Measurements from ENCODE around the gene CBX6.

CBX6 gene

DNA sequence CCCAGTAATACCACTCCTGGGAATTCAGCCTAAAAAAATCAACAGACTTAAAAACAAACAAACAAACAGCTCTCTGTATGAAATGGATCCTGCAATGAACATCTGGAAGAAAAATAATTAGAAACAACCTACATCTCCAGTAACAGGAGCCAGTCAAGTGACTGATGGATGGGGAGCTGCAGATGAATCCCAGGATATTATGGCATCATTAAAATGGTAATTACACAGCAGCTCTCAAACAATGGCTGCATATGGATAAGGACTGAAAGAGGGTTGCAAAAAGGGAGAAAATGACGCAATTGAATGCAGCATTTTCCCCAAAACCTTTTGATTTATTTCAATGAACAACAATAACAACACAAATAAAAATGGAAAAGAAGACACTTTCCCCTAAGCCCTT, 32.3 kb downstream of the CBX6 start:
- DNase-seq = no peak

DNA sequence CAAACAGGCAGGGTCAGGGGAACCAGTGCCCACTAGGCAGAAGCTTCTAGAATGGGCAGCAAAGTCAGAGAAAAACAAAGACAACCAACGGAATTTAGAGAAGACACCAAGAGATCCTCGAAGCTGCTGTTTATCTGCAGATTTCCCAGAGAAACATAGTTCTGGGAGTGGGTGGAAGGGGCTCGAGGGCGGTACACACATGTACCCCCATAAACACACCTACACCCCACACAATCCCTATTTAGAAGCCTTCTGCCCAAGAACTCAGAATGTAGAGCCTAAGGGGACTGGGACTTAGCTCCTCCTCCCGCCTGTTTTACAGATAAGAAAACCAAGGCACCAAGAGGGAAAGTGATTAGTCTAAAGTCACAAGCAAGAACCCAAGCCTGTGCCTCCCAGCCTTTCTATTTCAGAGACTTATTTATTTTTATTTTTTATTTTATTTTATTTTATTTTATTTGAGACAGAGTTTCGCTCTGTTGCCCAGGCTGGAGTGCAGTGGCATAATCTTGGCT, 34.5 kb downstream of the CBX6 start:
- DNase-seq = no peak

DNA sequence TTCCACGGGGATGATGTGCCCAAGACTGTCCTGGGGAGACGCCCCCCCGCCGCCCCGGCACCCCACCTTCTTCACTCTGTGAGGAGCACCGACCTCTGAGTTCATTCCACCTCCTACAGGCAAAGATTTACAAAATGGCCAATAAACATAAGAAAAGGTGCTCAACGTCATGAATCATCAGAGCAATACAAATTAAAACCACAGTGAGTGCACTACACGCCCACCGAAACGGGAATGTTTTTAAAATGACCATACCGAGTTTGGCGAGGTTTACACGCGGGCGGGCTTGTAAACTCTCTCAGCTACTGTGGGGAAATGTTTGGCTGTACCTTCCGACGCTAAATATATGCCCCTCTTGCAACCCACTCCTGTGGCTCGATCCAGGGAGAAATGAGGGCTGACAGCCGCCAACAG, 36.1 kb downstream of the CBX6 start:
- no peak for DNase-seq

GRCh38 chr22:38834991-38835390, 37.0 kb downstream of the CBX6 start:
- DNase-seq = no peak

GRCh38 chr22:38834215-38834953, 37.6 kb downstream of the CBX6 start:
- no peak for DNase-seq

DNA sequence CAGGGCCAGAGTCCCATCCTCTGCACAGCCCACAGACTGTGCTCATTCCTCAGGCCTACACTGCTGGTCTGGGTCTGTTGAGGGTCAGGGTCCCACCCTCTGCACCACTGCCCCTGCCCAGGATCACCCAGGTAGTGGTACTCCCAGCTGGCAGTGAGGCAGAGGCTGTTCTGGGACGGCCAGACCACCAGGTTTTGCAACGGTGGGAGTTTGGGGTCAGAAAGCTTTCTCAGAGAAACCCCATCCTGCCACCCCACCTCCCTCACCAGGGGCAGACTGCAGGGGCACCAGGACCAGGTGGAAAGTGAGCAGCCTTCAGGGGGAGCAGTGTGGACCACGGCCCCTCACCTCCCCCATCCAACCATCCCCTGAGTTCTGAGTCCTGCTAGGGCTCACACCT, 39.0 kb downstream of the CBX6 start:
- DNase-seq = no peak

DNA sequence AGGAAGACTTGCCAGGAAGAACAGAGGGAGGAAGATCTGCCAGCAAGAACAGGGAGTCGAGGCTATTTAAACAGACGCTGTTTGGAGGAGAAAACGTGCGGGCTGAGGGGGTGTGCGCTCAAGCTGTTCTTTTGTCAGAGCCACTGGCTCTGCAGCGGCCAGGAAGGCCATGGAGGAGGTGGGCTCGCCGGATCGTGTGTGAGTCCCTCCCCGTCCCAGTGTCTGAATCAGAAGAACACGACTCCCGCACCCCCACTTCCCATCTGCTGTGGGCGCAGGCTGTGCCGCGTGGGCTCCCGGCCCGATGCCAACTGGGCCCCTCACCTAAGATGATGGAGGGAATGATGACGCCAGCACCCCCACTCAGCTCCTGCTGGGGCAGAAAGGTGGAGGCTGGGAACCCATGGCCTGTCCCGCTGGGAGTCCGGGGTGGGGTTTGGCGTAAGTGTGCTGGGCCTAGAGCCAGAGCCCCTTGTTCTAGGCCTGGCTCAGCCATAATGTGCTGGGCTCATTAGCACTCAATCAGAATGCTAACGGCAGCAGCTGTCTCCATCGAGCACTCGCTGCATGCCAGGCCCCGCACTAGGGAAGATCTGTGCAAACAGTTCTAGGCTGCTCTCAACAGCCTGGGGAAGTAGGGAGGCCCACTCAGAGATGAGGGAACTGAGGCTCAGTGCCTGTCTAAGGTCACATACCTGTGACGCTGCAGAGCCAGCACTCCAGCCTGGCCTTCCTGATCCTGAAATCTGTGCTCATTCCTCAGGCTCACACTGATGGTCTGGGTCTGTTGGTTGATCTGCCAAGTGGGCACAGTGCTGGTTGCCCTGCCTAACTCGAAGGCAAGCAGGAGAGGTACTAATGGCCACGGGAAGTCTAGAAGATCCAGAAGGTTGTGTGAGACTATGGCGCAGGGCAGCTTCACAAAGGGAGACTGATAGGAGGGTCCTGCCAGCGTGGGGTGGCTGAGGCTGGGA, 39.7 kb downstream of the CBX6 start:
- DNase-seq = no peak

DNA sequence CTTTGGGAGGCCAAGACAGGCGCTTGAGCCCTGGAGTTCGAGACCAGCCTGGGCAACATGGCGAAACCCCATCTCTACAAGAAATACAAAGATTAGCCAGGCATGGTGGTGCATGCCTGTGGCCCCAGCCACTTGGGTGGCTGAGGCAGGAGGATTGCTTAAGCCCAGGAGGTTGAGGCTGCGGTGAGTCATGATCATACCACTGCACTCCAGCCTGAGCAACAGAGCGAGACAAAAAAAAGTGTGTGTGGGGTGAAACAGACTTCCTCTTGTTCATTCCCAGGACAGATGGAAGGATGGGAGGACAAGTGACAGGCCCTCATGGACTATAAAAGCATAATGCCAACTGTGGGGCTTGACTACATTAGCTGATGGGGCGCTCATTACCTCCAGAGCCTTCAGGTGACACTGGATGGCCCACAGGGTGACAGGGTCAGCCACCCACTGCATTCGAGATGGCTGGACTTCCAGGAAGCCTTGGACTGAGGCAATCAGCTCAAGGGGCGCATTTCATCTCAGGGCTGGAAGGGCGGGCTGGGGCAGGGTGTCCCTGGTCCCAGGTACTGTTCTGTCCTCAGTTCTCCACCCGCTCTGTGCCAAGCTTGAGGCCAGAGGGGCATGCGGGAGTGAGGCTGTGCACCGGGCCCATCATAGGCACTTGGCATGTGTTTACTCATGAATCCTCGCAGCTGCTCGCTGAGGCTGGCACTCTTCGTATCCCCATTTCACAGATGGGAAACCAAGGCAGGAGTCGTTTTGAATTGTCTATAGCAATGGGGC, 40.7 kb downstream of the CBX6 start:
- no peak for DNase-seq

GRCh38 chr22:38830845-38831108, 41.2 kb downstream of the CBX6 start:
- no peak for DNase-seq

DNA sequence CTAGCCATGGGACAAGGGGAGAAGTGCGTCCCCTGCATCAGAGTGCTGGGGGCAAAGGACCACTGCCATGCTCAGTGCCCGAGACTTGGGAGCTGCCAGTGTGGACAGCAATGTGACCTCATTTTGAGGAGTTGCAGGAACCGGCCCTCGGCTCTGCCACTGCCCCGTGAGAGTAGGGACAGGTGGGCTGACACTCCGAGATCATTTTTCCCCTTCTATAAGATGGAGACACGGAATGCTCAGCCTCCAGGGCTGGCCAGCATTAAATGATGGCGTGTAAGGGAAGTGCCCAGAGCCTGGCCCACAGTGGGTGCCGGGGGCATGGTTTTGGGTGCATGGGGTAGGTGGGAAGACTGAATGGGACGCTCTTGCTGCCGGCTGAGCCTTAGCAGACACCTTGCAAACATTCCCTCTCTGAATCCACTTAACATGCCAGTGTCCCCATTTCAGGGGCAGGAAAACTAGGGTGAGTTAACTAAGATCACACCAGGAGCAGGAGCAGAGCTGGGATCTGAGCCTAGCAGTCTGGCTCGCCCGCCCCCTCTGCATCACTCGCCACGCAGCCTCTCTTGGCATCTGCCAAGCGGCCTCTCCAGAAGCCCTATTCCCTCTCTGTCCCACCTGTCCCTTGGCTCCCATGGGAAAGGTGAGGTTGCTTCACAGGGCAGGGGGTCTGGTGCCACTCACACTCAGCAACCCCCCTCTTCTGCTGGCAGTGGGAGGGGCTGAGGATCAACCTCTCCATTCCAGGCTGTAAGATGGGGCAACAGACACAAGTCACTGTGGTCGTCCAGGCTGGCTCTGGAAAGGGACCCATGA, 41.8 kb downstream of the CBX6 start:
- DNase-seq = no peak

GRCh38 chr22:38829485-38829884, 42.5 kb downstream of the CBX6 start:
- no peak for DNase-seq

- no peak for DNase-seq
Measured at GRCh38 chr22:38828616-38829205, 43.3 kb downstream of the CBX6 start.

DNA sequence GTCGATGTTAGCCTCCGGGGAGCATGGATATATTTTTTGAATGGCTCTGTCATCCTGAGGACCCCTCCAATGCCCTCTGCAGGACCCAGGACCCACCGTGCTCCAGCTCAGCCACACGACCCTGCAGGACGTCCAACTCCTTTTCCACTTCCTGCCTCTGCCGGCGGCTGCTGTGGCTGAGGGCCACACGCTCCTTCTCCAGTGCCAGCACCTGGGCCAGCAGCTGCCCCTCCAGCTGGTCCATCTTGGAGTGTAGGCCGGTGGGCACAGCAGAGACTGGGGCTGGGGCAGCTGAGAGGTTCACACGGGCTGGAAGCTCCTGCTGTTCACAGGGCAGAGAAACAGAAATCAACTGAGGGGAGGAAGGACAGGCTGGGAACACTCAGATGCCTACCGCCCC, 43.8 kb downstream of the CBX6 start:
- no peak for DNase-seq

GRCh38 chr22:38827510-38827909, 44.5 kb downstream of the CBX6 start:
- DNase-seq = no peak

DNA sequence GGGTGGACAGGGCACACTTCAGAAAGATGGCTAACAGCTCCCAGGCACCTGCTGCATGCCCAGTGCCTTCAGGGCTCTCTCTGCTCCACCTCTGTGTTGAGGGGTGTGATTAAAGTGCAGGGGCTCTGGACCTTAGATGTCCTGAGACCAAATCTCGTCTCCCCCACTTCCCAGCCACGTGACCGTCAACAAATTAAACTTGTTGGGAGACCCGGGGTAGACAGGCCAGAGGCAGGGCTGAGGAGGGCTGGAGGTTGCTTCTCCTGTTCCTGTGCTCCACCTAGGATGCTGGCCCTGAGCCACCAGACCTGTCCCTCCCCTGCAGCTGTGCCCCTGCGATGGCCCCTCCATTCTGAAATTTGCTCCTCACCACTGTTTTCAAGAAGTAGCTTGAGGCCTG, 45.2 kb downstream of the CBX6 start:
- DNase-seq = no peak

DNA sequence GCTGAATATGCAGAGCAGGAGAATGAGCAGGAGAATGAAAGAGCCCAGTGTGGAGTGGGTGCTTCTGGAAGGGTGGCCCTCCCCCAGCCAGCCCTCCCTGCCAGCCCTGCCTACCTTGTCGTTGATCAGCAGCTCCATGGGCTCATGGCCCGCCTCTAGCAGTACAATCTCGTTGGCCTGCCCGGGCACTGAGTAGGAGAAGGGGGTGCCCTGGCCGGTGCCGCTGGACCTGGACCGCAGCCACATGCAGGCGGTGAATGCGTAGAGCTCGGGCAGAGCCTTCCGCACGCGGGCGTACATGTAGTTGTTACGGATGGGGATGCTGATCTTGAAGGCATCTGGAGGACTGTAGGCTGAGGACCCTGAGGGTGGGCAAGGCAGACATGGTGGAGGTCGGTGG, 45.6 kb downstream of the CBX6 start:
- DNase-seq = no peak

- peak; percentile 11 for DNase-seq
Measured at GRCh38 chr22:38824585-38824984, 47.4 kb downstream of the CBX6 start.

GRCh38 chr22:38823637-38824036, 48.4 kb downstream of the CBX6 start:
- DNase-seq = no peak

DNA sequence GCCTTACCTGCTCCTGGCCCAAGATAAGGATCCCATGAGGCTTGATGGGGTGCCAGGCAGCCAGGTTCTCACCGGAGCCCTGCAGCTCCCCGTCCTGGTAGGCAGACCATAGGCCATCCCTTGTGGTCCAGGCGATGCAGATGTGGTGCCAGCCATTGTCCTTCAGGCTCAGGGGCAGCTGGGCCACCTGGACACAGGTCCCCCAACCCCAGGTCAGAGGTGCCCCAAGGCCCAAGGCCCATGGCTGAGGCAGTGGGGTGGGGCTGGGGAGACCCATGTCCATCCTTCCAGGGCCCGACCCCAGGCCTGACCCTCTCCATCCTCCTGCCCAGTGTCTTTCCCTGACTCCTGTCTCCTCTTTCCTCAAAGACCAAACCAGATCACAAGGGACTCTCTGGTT, 48.9 kb downstream of the CBX6 start:
- no peak for DNase-seq

- DNase-seq = no peak
Measured at GRCh38 chr22:38820020-38820419, 52.0 kb downstream of the CBX6 start.

- no peak for DNase-seq
Measured at GRCh38 chr22:38819387-38819940, 52.6 kb downstream of the CBX6 start.

DNA sequence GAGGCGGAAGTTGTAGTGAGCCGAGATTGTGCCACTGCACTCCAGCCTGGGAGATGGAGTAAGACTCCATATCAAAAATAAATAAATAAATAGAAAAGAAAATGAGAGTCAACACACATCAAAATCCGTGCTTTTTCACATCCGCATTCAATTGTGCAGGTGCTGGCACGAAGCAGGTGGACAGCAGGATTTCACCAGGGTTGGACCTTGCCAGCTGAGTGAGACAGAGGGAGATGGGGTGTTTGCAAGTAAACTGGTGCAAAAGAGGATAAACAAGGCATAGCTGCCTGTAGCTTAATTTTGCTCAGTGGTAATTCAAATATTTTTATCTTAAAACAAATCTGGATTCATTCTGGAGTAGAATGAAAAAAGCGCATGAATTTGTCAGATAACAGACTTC, 54.8 kb downstream of the CBX6 start:
- no peak for DNase-seq
